Measurements from ENCODE around the gene PRCP.
A peak's percentile ranks its signal among the peaks of the same experiment; 100 is the strongest.

The PRCP gene

GRCh38 chr11:82848829-82849228, 51.4 kb downstream of the PRCP start:
- no peaks in the 10 kb centered on the region for H3K79me1 ChIP-seq (ENCODE audit: low read length)
- no peaks in the 10 kb centered on the region for H3K27me3 ChIP-seq (ENCODE audit: insufficient read depth, low read length, poor library complexity)
- H3K36me3 ChIP-seq (ENCODE audit: control insufficient read depth, insufficient read depth, low read length) = peaks cover 2% of the 10 kb centered on the region
- no peak overlapping the region for H2BK5ac ChIP-seq (ENCODE audit: low read length)
- no peak overlapping the region for H4K8ac ChIP-seq (ENCODE audit: low read depth, low read length)
- no peak overlapping the region for H3K4ac ChIP-seq (ENCODE audit: low read depth, low read length)
- H3K18ac ChIP-seq (ENCODE audit: low read length) = no peak overlapping the region
- no peak overlapping the region for H3K27ac ChIP-seq (ENCODE audit: low read depth, low read length)
- no peak overlapping the region for H2AK5ac ChIP-seq (ENCODE audit: low read length)
- DNase-seq = no peak
- H2BK120ac ChIP-seq (ENCODE audit: low read depth, low read length) = no peak overlapping the region
- H3K4me3 ChIP-seq (ENCODE audit: low read length) = no peak overlapping the region
- no peak overlapping the region for H2BK15ac ChIP-seq (replicated peaks; ENCODE audit: low read depth)
- no peak overlapping the region for H4K5ac ChIP-seq (ENCODE audit: low read length)
- no peak overlapping the region for H3K9ac ChIP-seq (ENCODE audit: low read length)
- H3K56ac ChIP-seq (ENCODE audit: low read length) = no peak overlapping the region
- H3K23ac ChIP-seq (ENCODE audit: low read length) = no peak overlapping the region
- H3K4me1 ChIP-seq (ENCODE audit: control insufficient read depth, low read depth, low read length) = peaks cover 3% of the 10 kb centered on the region
- no peaks in the 10 kb centered on the region for H3K79me2 ChIP-seq (ENCODE audit: control insufficient read depth, insufficient read depth, low read length)
- H3K4me2 ChIP-seq (ENCODE audit: low read length) = no peak overlapping the region

- no peak overlapping the region for H3K4me3 ChIP-seq (ENCODE audit: low read length)
- peaks cover 3% of the 10 kb centered on the region for H3K4me1 ChIP-seq (ENCODE audit: control insufficient read depth, low read depth, low read length)
- H2BK5ac ChIP-seq (ENCODE audit: low read length) = no peak overlapping the region
- H3K23ac ChIP-seq (ENCODE audit: low read length) = no peak overlapping the region
- H4K5ac ChIP-seq (ENCODE audit: low read length) = no peak overlapping the region
- no peak overlapping the region for H3K9ac ChIP-seq (ENCODE audit: low read length)
- no peak overlapping the region for H3K4ac ChIP-seq (ENCODE audit: low read depth, low read length)
- no peak overlapping the region for H3K4me2 ChIP-seq (ENCODE audit: low read length)
- H4K8ac ChIP-seq (ENCODE audit: low read depth, low read length) = peak overlapping the region; percentile 28
- no peak overlapping the region for H2BK15ac ChIP-seq (replicated peaks; ENCODE audit: low read depth)
- H3K56ac ChIP-seq (ENCODE audit: low read length) = no peak overlapping the region
- peaks cover 2% of the 10 kb centered on the region for H3K36me3 ChIP-seq (ENCODE audit: control insufficient read depth, insufficient read depth, low read length)
- no peak overlapping the region for H3K27ac ChIP-seq (ENCODE audit: low read depth, low read length)
- no peak overlapping the region for H3K18ac ChIP-seq (ENCODE audit: low read length)
- WGBS (ENCODE audit: extremely low coverage, insufficient coverage, low lambda C conversion rate) = no CpG with 5 or more reads among the region's 7 CpGs
- H3K79me1 ChIP-seq (ENCODE audit: low read length) = no peaks in the 10 kb centered on the region
- DNase-seq = no peak
- H3K79me2 ChIP-seq (ENCODE audit: control insufficient read depth, insufficient read depth, low read length) = no peaks in the 10 kb centered on the region
- no peak overlapping the region for H2BK120ac ChIP-seq (ENCODE audit: low read depth, low read length)
- H3K27me3 ChIP-seq (ENCODE audit: insufficient read depth, low read length, poor library complexity) = no peaks in the 10 kb centered on the region
- H2AK5ac ChIP-seq (ENCODE audit: low read length) = no peak overlapping the region
Measured at GRCh38 chr11:82845356-82846353, 54.6 kb downstream of the PRCP start.

- no peak overlapping the region for H2BK5ac ChIP-seq (ENCODE audit: low read length)
- H3K4me1 ChIP-seq (ENCODE audit: control insufficient read depth, low read depth, low read length) = peaks cover 3% of the 10 kb centered on the region
- no peak overlapping the region for H4K8ac ChIP-seq (ENCODE audit: low read depth, low read length)
- no peak overlapping the region for H2BK15ac ChIP-seq (replicated peaks; ENCODE audit: low read depth)
- H3K18ac ChIP-seq (ENCODE audit: low read length) = no peak overlapping the region
- H3K36me3 ChIP-seq (ENCODE audit: control insufficient read depth, insufficient read depth, low read length) = no peaks in the 10 kb centered on the region
- no peak overlapping the region for H3K4me2 ChIP-seq (ENCODE audit: low read length)
- no peak overlapping the region for H2BK120ac ChIP-seq (ENCODE audit: low read depth, low read length)
- no peaks in the 10 kb centered on the region for H3K79me1 ChIP-seq (ENCODE audit: low read length)
- no CpG with 5 or more reads among the region's 6 CpGs for WGBS (ENCODE audit: extremely low coverage, insufficient coverage, low lambda C conversion rate)
- no peak overlapping the region for H4K5ac ChIP-seq (ENCODE audit: low read length)
- H3K79me2 ChIP-seq (ENCODE audit: control insufficient read depth, insufficient read depth, low read length) = no peaks in the 10 kb centered on the region
- no peak overlapping the region for H2AK5ac ChIP-seq (ENCODE audit: low read length)
- no peak overlapping the region for H3K56ac ChIP-seq (ENCODE audit: low read length)
- H3K4ac ChIP-seq (ENCODE audit: low read depth, low read length) = no peak overlapping the region
- H3K27me3 ChIP-seq (ENCODE audit: insufficient read depth, low read length, poor library complexity) = no peaks in the 10 kb centered on the region
- no peak overlapping the region for H3K4me3 ChIP-seq (ENCODE audit: low read length)
- H3K23ac ChIP-seq (ENCODE audit: low read length) = no peak overlapping the region
- no peak overlapping the region for H3K9ac ChIP-seq (ENCODE audit: low read length)
- no peak for DNase-seq
- no peak overlapping the region for H3K27ac ChIP-seq (ENCODE audit: low read depth, low read length)
Measured at GRCh38 chr11:82843057-82843795, 57.0 kb downstream of the PRCP start.

GRCh38 chr11:82842019-82842418, 58.2 kb downstream of the PRCP start:
- WGBS (ENCODE audit: extremely low coverage, insufficient coverage, low lambda C conversion rate) = no CpG with 5 or more reads among the region's 2 CpGs
- no peak for DNase-seq
- Histone ChIP-seq H3K4me1 (ENCODE audit: control insufficient read depth, low read depth, low read length) (peaks cover 3% of the 10 kb centered on the region), H3K56ac (ENCODE audit: low read length) (no peak overlapping the region), H3K4me2 (ENCODE audit: low read length) (no peak overlapping the region), H4K8ac (ENCODE audit: low read depth, low read length) (no peak overlapping the region), H3K27me3 (ENCODE audit: insufficient read depth, low read length, poor library complexity) (no peaks in the 10 kb centered on the region), H3K79me2 (ENCODE audit: control insufficient read depth, insufficient read depth, low read length) (no peaks in the 10 kb centered on the region), H3K79me1 (ENCODE audit: low read length) (no peaks in the 10 kb centered on the region), H2BK15ac (replicated peaks; ENCODE audit: low read depth) (no peak overlapping the region), H3K4ac (ENCODE audit: low read depth, low read length) (no peak overlapping the region), H3K27ac (ENCODE audit: low read depth, low read length) (no peak overlapping the region), H4K5ac (ENCODE audit: low read length) (no peak overlapping the region), H2AK5ac (ENCODE audit: low read length) (no peak overlapping the region), H3K9ac (ENCODE audit: low read length) (no peak overlapping the region), H3K36me3 (ENCODE audit: control insufficient read depth, insufficient read depth, low read length) (no peaks in the 10 kb centered on the region), H3K18ac (ENCODE audit: low read length) (no peak overlapping the region), H3K23ac (ENCODE audit: low read length) (no peak overlapping the region), H2BK5ac (ENCODE audit: low read length) (no peak overlapping the region), H3K4me3 (ENCODE audit: low read length) (no peak overlapping the region), H2BK120ac (ENCODE audit: low read depth, low read length) (no peak overlapping the region)

GRCh38 chr11:82837650-82838049, 62.6 kb downstream of the PRCP start:
- H2BK15ac ChIP-seq (replicated peaks; ENCODE audit: low read depth) = no peak overlapping the region
- no peak overlapping the region for H3K4me3 ChIP-seq (ENCODE audit: low read length)
- H4K8ac ChIP-seq (ENCODE audit: low read depth, low read length) = no peak overlapping the region
- H3K23ac ChIP-seq (ENCODE audit: low read length) = no peak overlapping the region
- no peak overlapping the region for H4K5ac ChIP-seq (ENCODE audit: low read length)
- no peak overlapping the region for H2BK5ac ChIP-seq (ENCODE audit: low read length)
- H3K79me1 ChIP-seq (ENCODE audit: low read length) = no peaks in the 10 kb centered on the region
- H3K4ac ChIP-seq (ENCODE audit: low read depth, low read length) = no peak overlapping the region
- H2BK120ac ChIP-seq (ENCODE audit: low read depth, low read length) = no peak overlapping the region
- H3K4me1 ChIP-seq (ENCODE audit: control insufficient read depth, low read depth, low read length) = no peaks in the 10 kb centered on the region
- H3K9ac ChIP-seq (ENCODE audit: low read length) = no peak overlapping the region
- no peaks in the 10 kb centered on the region for H3K36me3 ChIP-seq (ENCODE audit: control insufficient read depth, insufficient read depth, low read length)
- no peak overlapping the region for H3K27ac ChIP-seq (ENCODE audit: low read depth, low read length)
- no peak for DNase-seq
- H3K56ac ChIP-seq (ENCODE audit: low read length) = no peak overlapping the region
- H3K18ac ChIP-seq (ENCODE audit: low read length) = no peak overlapping the region
- H3K79me2 ChIP-seq (ENCODE audit: control insufficient read depth, insufficient read depth, low read length) = no peaks in the 10 kb centered on the region
- no peaks in the 10 kb centered on the region for H3K27me3 ChIP-seq (ENCODE audit: insufficient read depth, low read length, poor library complexity)
- no peak overlapping the region for H2AK5ac ChIP-seq (ENCODE audit: low read length)
- H3K4me2 ChIP-seq (ENCODE audit: low read length) = no peak overlapping the region
